ENCODE results near the gene CCIN. TPM values are rescaled to one million over a fixed set of nuclear protein-coding genes. Genes with fewer than 3 reads are reported as not detected.

Gene CCIN
- total RNA-seq, 4 donors from 2014 or later = not detected

DNA sequence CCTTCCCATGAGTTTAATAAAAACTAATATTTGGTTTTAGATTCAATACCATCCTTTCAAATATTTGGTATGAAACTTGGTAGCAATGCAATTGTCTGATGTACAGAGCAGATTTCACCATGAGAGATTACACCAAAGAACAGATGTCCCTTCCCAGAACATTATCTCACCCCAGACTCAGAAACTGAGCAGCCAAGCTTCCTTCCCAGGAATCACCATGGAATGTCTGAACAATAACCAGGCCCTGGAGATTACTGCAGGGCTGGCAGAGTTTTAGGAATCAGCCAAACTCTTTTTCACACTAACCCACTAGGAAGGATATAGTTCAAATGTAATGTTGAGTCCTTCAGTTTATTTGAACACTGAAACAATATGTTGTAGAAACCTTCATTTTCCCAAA, 45.4 kb downstream of the CCIN start:
- Histone ChIP-seq H3K36me3 (peaks cover 0 to 78% (median 2%) of the 10 kb centered on the region in 3 donors), H3K4me1 (no peaks in the 10 kb centered on the region), H3K4me3 (no peak overlapping the region), H3K9me3 (no peaks in the 10 kb centered on the region), H3K27ac (no peak overlapping the region), H3K27me3 (no peaks in the 10 kb centered on the region)
- DNase-seq = no peak
- TF ChIP-seq POLR2A (IDR thresholded peaks at IDR 0.05) = no peak
- TF ChIP-seq, protein P1, sequence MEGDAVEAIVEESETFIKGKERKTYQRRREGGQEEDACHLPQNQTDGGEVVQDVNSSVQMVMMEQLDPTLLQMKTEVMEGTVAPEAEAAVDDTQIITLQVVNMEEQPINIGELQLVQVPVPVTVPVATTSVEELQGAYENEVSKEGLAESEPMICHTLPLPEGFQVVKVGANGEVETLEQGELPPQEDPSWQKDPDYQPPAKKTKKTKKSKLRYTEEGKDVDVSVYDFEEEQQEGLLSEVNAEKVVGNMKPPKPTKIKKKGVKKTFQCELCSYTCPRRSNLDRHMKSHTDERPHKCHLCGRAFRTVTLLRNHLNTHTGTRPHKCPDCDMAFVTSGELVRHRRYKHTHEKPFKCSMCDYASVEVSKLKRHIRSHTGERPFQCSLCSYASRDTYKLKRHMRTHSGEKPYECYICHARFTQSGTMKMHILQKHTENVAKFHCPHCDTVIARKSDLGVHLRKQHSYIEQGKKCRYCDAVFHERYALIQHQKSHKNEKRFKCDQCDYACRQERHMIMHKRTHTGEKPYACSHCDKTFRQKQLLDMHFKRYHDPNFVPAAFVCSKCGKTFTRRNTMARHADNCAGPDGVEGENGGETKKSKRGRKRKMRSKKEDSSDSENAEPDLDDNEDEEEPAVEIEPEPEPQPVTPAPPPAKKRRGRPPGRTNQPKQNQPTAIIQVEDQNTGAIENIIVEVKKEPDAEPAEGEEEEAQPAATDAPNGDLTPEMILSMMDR (IDR thresholded peaks at IDR 0.05) = no peak

DNA sequence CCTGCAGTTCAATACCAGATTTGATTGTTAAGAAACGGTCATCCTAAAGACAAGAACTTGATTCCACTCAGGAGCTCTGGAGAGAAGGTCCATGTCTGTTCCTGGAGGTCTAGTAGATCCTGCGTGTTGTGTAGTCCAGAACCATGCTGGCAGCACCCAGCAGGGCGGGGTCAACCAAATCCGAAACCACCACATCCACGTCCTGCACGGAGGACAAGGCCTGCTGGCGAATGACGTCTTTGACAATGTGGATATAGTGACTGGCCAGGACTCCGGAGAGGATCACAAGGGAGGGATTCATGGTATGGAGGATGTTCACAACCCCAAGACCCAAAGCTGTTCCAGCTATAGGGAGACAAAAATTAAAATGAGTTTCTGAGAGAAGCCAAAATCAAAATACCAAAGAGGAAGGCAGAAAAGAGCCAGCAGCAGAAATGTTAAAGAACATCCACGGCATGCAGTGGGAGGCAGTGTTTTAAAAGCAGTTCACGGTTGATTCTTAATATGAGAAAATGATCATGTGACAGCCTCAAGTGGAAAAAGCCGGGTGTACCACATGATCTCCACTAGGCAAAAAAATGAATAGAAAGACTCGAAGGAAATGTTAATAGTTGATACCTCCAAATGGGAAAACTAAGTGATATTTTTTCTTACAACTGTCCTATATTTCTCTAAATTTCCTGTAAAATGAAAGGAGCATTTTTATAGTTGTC, 48.2 kb downstream of the CCIN start:
- peaks cover 0 to 78% (median 0%) of the 10 kb centered on the region in 3 donors for H3K36me3 ChIP-seq
- no peaks in the 10 kb centered on the region for H3K27me3 ChIP-seq
- TF ChIP-seq, protein P1 (IDR thresholded peaks at IDR 0.05) = no peak
- TF ChIP-seq POLR2A (IDR thresholded peaks at IDR 0.05) = no peak
- H3K27ac ChIP-seq = no peak overlapping the region
- H3K9me3 ChIP-seq = peaks cover 0 to under 1% (median 0%) of the 10 kb centered on the region in 4 donors
- no peak for DNase-seq
- H3K4me1 ChIP-seq = no peaks in the 10 kb centered on the region
- no peak overlapping the region for H3K4me3 ChIP-seq

DNA sequence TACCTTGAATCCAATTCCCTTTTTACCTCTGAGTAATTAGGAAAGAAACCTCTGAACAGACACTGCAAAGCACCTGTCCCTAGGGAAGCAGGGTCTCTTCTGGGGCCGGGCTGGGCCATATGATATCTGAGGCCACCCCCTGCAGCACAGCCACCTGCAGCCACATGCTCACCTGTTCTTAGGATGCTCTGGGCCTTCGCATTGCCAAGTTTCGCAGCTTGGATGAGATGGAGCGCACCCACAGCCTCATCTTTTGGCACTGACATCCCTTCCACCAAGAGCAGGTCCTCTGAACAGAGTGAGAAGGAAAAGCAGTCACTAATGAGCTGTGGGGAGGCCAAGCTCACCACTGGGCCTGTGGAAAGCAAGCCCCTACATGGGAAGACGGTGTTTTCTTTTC, 48.8 kb downstream of the CCIN start:
- Histone ChIP-seq H3K4me3 (no peak overlapping the region), H3K9me3 (peaks cover 0 to 3% (median 0%) of the 10 kb centered on the region in 4 donors), H3K27ac (no peak overlapping the region), H3K4me1 (no peaks in the 10 kb centered on the region), H3K27me3 (no peaks in the 10 kb centered on the region), H3K36me3 (peaks cover 0 to 79% (median 0%) of the 10 kb centered on the region in 3 donors)
- no peak for DNase-seq
- TF ChIP-seq, protein P1 (IDR thresholded peaks at IDR 0.05) = no peak
- no peak for TF ChIP-seq POLR2A (IDR thresholded peaks at IDR 0.05)

DNA sequence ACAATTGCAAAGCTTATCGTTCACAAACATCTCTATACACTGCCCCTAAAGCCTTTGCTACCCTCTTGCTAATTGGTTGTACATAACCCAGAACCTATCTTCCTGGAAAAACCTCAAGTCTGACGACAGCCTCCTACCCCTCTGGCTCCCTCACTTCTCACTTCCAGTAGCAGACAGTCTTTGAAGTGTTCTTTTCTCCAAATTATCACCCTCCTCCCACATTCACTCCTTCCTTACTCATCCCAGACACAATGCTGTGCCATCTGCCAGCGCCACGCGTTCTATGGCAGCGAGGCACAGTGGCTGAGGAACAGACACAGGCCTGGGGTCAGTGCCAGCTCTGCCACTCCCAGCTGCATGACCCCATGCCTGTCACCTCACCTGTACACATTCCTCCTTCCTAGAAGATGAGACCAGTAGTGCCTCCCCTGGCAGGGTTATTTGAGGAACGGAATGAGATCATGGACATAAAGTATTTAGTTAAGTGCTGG, 49.3 kb downstream of the CCIN start:
- peaks cover 0 to 79% (median 0%) of the 10 kb centered on the region in 3 donors for H3K36me3 ChIP-seq
- TF ChIP-seq, protein P1 (IDR thresholded peaks at IDR 0.05) = no peak
- TF ChIP-seq POLR2A (IDR thresholded peaks at IDR 0.05) = no peak
- no peaks in the 10 kb centered on the region for H3K4me1 ChIP-seq
- peaks cover 0 to 3% (median 0%) of the 10 kb centered on the region in 4 donors for H3K9me3 ChIP-seq
- H3K4me3 ChIP-seq = no peak overlapping the region
- DNase-seq = no peak
- H3K27ac ChIP-seq = no peak overlapping the region
- H3K27me3 ChIP-seq = no peaks in the 10 kb centered on the region

Other genes with a start within 250 kb of the CCIN start
- not detected for gene OR2S2, start 211.2 kb upstream of the CCIN start, total RNA-seq
- 1 to 10 TPM; 1.9 to 8.3 (median 5.9) TPM for gene RECK, start 132.5 kb upstream of the CCIN start, total RNA-seq
- 10 to 100 TPM in 2 of 4 donors, 1 to 10 TPM in 2; 8.6 to 31.4 (median 11.6) TPM for gene GLIPR2, start 32.7 kb upstream of the CCIN start, total RNA-seq
- 100 to 1,000 TPM; 131 to 150 (median 133) TPM for gene CLTA, start 21.5 kb downstream of the CCIN start, total RNA-seq
- 10 to 100 TPM; 18.4 to 47.0 (median 23.5) TPM for gene GNE, start 89.1 kb downstream of the CCIN start, total RNA-seq
- 10 to 100 TPM; 16.5 to 23.9 (median 20.6) TPM for gene RNF38, start 230.9 kb downstream of the CCIN start, total RNA-seq

Measured in Peyer's patch (tissue), 4 donors.